ENCODE data around the gene DEDD. TPM values are rescaled to one million over a fixed set of nuclear protein-coding genes. Genes with fewer than 3 reads are reported as not detected.

Gene DEDD
- total and polyA plus RNA-seq, 2 of the 4 experiments (the other 2 are of a cell fraction), result 40.2 to 47.9 TPM

DNA sequence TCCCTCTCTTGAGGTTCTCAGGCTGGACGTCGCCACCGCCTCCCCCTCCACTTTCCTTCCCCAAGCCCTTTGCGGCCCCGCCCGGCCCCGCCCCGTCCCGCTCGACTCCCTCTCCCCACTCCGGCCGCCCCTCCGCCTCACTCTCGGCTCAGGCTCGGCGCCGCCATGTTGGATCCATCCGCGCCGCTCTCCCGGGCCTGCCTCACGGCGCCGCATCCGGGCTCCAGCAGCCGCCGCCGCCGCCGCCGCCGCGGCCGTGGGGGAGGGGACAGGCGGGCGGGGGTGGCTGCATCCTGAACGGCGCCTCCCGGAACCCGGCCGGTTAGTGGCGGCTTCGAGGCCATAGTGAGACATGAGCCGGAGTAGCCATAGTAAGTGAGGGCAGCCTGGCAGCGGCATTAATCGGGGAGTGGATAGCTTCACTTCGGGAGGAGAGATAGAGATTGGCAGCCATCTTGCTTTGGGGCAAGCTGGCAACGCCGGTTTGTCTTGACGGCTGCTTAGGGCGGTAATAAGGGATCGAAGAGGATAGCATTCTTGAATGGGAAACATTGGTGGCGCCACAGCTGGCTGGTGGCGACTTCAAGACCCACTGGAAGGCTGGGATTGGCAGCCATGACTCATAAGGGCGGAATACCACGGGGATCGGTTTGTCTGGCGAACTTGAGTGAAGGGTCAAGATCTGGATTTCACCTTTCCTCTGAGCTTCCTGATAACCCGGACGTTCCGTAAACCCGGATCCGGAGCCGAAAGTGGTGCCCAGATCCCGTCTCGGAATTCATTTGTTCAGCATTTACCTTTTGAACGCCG is at the start of gene DEDD (continued):
- no peak for TF ChIP-seq SMC3 (IDR thresholded peaks at IDR 0.05; ENCODE audit: low read depth, low read length)

DNA sequence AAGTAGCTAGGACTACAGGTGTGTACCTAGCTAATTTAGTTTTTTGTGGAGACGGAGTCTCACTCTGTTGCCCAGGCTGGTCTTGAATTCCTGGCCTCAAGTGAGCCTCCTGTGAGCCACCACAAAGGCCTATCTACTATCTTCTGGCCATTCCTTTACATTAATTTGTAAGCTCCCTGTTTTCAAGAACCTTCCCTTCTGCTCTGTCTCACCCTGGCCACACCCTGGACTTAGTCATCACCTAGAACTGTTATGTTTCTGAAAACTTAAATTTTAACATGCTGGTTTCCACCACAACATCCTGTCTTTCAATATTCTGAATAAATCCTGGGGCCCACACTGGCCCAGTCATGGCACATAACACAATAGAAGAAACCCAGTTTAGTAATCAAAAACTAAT is 49.7 kb upstream of the DEDD start:
- H3K27ac ChIP-seq (ENCODE audit: insufficient read depth, low read length), result no peak overlapping the region
- H4K5ac ChIP-seq (ENCODE audit: low read depth, low read length), result no peak overlapping the region; the same call in 1 of the 2 replicates
- no peak overlapping the region for H4K91ac ChIP-seq (ENCODE audit: insufficient read depth, low read depth, low read length)
- H3K56ac ChIP-seq (ENCODE audit: extremely low read depth, insufficient read depth, low read length), result no peak overlapping the region
- H3K23ac ChIP-seq (ENCODE audit: low read depth, low read length), result no peak overlapping the region
- H4K8ac ChIP-seq (ENCODE audit: low read depth in 2 of 2, low read length in 2 of 2), result peak overlapping the region in 1 of 2 experiments; percentile 11; a peak in 2 of 4 replicates
- H3K79me1 ChIP-seq (ENCODE audit: low read depth in 1 of 2, low read length in 2 of 2), result peaks cover under 1 to 4% of the 10 kb centered on the region in 2 experiments; a peak in 2 of 4 replicates
- H3K4ac ChIP-seq (ENCODE audit: low read depth, low read length), result peak overlapping the region; percentile 16; the same call in 1 of the 2 replicates
- no peak overlapping the region for H3K9ac ChIP-seq (ENCODE audit: low read depth, low read length)
- no peaks in the 10 kb centered on the region for H4K20me1 ChIP-seq (ENCODE audit: insufficient read depth, low read length)
- no peak overlapping the region for H3K18ac ChIP-seq (ENCODE audit: low read depth, low read length)
- H3K36me3 ChIP-seq (ENCODE audit: control insufficient read depth, insufficient read depth, low read length), result no peaks in the 10 kb centered on the region
- H2BK15ac ChIP-seq (ENCODE audit: low read depth, low read length), result no peak overlapping the region
- H3K27me3 ChIP-seq (ENCODE audit: control insufficient read depth, insufficient read depth, low read length), result no peaks in the 10 kb centered on the region
- no peaks in the 10 kb centered on the region for H3K9me3 ChIP-seq (ENCODE audit: control insufficient read depth, insufficient read depth, low read length)
- in situ Hi-C loops (cut with MboI; ENCODE audit: low sequenced_read_pairs), result no loop called here
- no peak overlapping the region for H3K4me2 ChIP-seq (ENCODE audit: low read depth, low read length)
- POLR2A ChIA-PET (ENCODE audit: unreplicated experiment), result no interaction called here
- 0 out of 2 replicates have a peak overlapping the region, but pooled peaks have one; percentile 0 for H3K14ac ChIP-seq (replicated peaks; ENCODE audit: low read depth, low read length)
- H3K4me1 ChIP-seq (ENCODE audit: control insufficient read depth, insufficient read depth, low read length), result peaks cover 6% of the 10 kb centered on the region
- no peak overlapping the region for H2AK5ac ChIP-seq (ENCODE audit: low read depth, low read length)
- no peak overlapping the region for H3K4me3 ChIP-seq (ENCODE audit: insufficient read depth, low read depth, low read length)
- dilution Hi-C loops (cut with HindIII; ENCODE audit: low sequenced_read_pairs, unreplicated experiment), result no loop called here
- DNase-seq (peak; percentile 60), ATAC-seq (ENCODE audit: low read depth) (no peak)
- H2AK9ac ChIP-seq (replicated peaks; ENCODE audit: low read depth, low read length, poor library complexity), result peak overlapping the region; percentile 88
- no peak overlapping the region; the same call in 1 of the 2 replicates for H2BK120ac ChIP-seq (ENCODE audit: low read depth, low read length)
- H2BK5ac ChIP-seq (ENCODE audit: low read depth, low read length, poor library complexity, severe bottlenecking), result no peak overlapping the region
- H2BK20ac ChIP-seq (ENCODE audit: low read depth, low read length), result no peak overlapping the region; the same call in 1 of the 2 replicates
- intact Hi-C loops (cut with micrococcal nuclease), result no loop called here
- 100% methylated on average over 1 of the region's 1 CpG; no CpG with 5 or more reads in 1 of the 2 experiments for WGBS, 2 experiments (ENCODE audit: extremely low coverage in 2 of 2, insufficient read length in 1 of 2)
- CTCF ChIA-PET, result interaction anchor here (1.2 to 2.0 kb wide), 2 partner anchors 23 to 43 kb away, joined by 4 read pairs; partner anchors contain the start of gene TOMM40L
- H3K9me1 ChIP-seq (ENCODE audit: insufficient read depth, low read length), result 0 out of 2 replicates have a peak, but pooled peaks cover 6% of the 10 kb centered on the region
- H2AFZ ChIP-seq (replicated peaks; ENCODE audit: low read length, poor library complexity), result peak overlapping the region; percentile 71
- BruUV-seq (replicated peaks), result no TSS peak
- TF ChIP-seq RAD21 (IDR thresholded peaks at IDR 0.05; ENCODE audit: low read length) (no peak), NFE2L2 (IDR thresholded peaks at IDR 0.05; ENCODE audit: low read depth, low read length) (no peak), CHD1 (IDR thresholded peaks at IDR 0.05; ENCODE audit: low read depth, low read length) (no peak), RCOR1 (IDR thresholded peaks at IDR 0.05; ENCODE audit: insufficient replicate concordance, low read length) (no peak), MAZ (IDR thresholded peaks at IDR 0.05; ENCODE audit: borderline replicate concordance, low read depth, low read length) (no peak), USF2 (IDR thresholded peaks at IDR 0.05; ENCODE audit: low read depth, low read length) (no peak), SMC3 (IDR thresholded peaks at IDR 0.05; ENCODE audit: low read depth, low read length) (no peak), RFX5 (IDR thresholded peaks at IDR 0.05; ENCODE audit: low read depth, low read length) (no peak), MXI1 (IDR thresholded peaks at IDR 0.05; ENCODE audit: borderline replicate concordance, low read depth, low read length) (no peak), FOS (IDR thresholded peaks at IDR 0.05; ENCODE audit: low read depth, low read length) (no peak), POLR2A (IDR thresholded peaks at IDR 0.05; ENCODE audit: low read depth, low read length) (no peak), BHLHE40 (IDR thresholded peaks at IDR 0.05; ENCODE audit: low read depth, low read length) (no peak), ELK1 (IDR thresholded peaks at IDR 0.05; ENCODE audit: borderline replicate concordance, low read depth, low read length) (no peak), MAFK (IDR thresholded peaks at IDR 0.05; ENCODE audit: low read depth, low read length) (no peak)
